ENCODE results near the gene OFD1. TPM values are rescaled to one million over a fixed set of nuclear protein-coding genes. Genes with fewer than 3 reads are reported as not detected.

OFD1 gene
- total and polyA plus RNA-seq, 2 of the 8 experiments (the other 6 are each of a cell fraction or from before 2014, with no cell fraction given): 8.0 to 23.4 TPM

DNA sequence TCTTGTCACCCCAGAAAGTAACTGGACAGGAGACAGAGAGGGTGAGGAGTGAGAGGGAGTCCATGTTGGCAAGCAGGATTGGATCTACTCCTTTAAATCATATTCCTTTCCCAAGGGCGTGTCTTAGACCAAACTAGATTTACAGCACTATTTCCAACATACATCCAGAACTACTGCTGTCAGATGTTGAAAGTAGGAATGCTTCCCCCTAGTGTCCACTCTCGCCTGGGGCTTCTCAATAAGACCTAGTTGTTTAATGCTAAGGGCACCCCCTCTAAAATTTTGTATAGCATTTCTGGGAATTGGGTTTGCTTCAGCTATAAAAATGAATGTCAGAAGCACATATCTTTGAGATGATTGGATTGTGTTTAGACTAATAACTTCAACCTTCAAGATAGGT, 13.3 kb downstream of the OFD1 start:
- H4K5ac ChIP-seq (ENCODE audit: insufficient read length, low read depth, low read length): no peak overlapping the region
- no peak overlapping the region for H3K18ac ChIP-seq (ENCODE audit: extremely low read depth, low read length)
- DNase-seq (ENCODE audit: low read depth in 1 of 2, low spot score in 2 of 2) (no peak), FAIRE-seq (peak; percentile 77)
- peaks cover 0 to 2% of the 10 kb centered on the region in 2 experiments for H4K20me1 ChIP-seq (replicated peaks in 1 of 2; ENCODE audit: control insufficient read depth in 1 of 2, insufficient read depth in 2 of 2, low read length in 2 of 2)
- no peak overlapping the region for H2AFZ ChIP-seq (ENCODE audit: low read length)
- H2BK20ac ChIP-seq (ENCODE audit: low read length): no peak overlapping the region
- POLR2A ChIA-PET (ENCODE audit: partially characterized antibody): interaction anchor here (0.6 to 4.8 kb wide), 2 partner anchors 13 to 29 kb away, joined by 4 to 20 read pairs; partner anchors contain the start of genes OFD1 and TRAPPC2
- no peak overlapping the region for H2BK120ac ChIP-seq (replicated peaks; ENCODE audit: low read depth, low read length)
- no peak overlapping the region for H3K4ac ChIP-seq (replicated peaks; ENCODE audit: insufficient read length, low read depth, low read length)
- H3K27ac ChIP-seq (ENCODE audit: low read depth, low read length): no peak overlapping the region
- no peaks in the 10 kb centered on the region for H3K23me2 ChIP-seq (ENCODE audit: low read depth, low read length)
- WGBS, 2 experiments (ENCODE audit: extremely low coverage in 1 of 2, insufficient coverage in 1 of 2, insufficient read length in 1 of 2, insufficient replicate concordance in 2 of 2, low coverage in 1 of 2, low lambda C conversion rate in 2 of 2, missing lambda C conversion rate in 1 of 2): 71% methylated on average over 2 of the region's 2 CpGs; no CpG with 5 or more reads in 1 of the 2 experiments
- H3K14ac ChIP-seq (ENCODE audit: insufficient read length): no peak overlapping the region
- no peaks in the 10 kb centered on the region for H3K4me1 ChIP-seq (replicated peaks in 1 of 4; ENCODE audit: control insufficient read depth in 3 of 4, insufficient read depth in 4 of 4, low read length in 3 of 4)
- peaks cover 2 to 52% (median 8%) of the 10 kb centered on the region in 4 experiments for H3K36me3 ChIP-seq (ENCODE audit: control insufficient read depth in 2 of 4, insufficient read depth in 4 of 4, low read length in 3 of 4)
- no peak overlapping the region for H4K91ac ChIP-seq (replicated peaks; ENCODE audit: insufficient read length, low read length)
- no peak overlapping the region for H2BK5ac ChIP-seq (ENCODE audit: low read depth, low read length)
- no peak overlapping the region for H3K4me3 ChIP-seq (ENCODE audit: extremely low read depth in 1 of 4, insufficient read depth in 2 of 4, low read depth in 3 of 4, low read length in 4 of 4)
- H2AK5ac ChIP-seq (ENCODE audit: low read depth, low read length): no peak overlapping the region
- H3K56ac ChIP-seq (replicated peaks; ENCODE audit: insufficient read length, low read depth, low read length): no peak overlapping the region
- H4K8ac ChIP-seq (ENCODE audit: extremely low read depth, insufficient read depth, low read length): no peak overlapping the region
- H3K9ac ChIP-seq (replicated peaks in 1 of 4; ENCODE audit: extremely low read depth in 1 of 4, low read depth in 3 of 4, low read length in 3 of 4): no peak overlapping the region
- H3K27me3 ChIP-seq (replicated peaks in 1 of 4; ENCODE audit: control insufficient read depth in 3 of 4, extremely low read depth in 1 of 4, insufficient read depth in 3 of 4, low read length in 3 of 4): no peaks in the 10 kb centered on the region
- H2BK15ac ChIP-seq (ENCODE audit: low read length): no peak overlapping the region
- CTCF ChIA-PET (ENCODE audit: partially characterized antibody): interaction anchor here (0.6 to 5.1 kb wide), 6 partner anchors 8 to 241 kb away, joined by 3 to 17 read pairs (median 4); no protein-coding TSS in a partner anchor
- no peak overlapping the region for H2BK12ac ChIP-seq (ENCODE audit: low read depth, low read length)
- no peak overlapping the region for H3K4me2 ChIP-seq (ENCODE audit: insufficient read depth in 1 of 2, low read depth in 2 of 2, low read length in 2 of 2)
- H3K79me1 ChIP-seq (ENCODE audit: low read depth, low read length): no peaks in the 10 kb centered on the region
- H3K23ac ChIP-seq (ENCODE audit: insufficient read length): no peak overlapping the region
- no peaks in the 10 kb centered on the region for H3K9me3 ChIP-seq (ENCODE audit: insufficient read depth in 2 of 2, low read depth in 1 of 2, low read length in 1 of 2)
- no peaks in the 10 kb centered on the region for H3K79me2 ChIP-seq (ENCODE audit: control insufficient read depth in 1 of 2, insufficient read depth in 2 of 2, low read length in 2 of 2)
- TF ChIP-seq EP300 (IDR thresholded peaks at IDR 0.05; ENCODE audit: borderline replicate concordance in 1 of 2, low read depth in 2 of 2, low read length in 2 of 2) (no peak), CTBP2 (IDR thresholded peaks at IDR 0.05; ENCODE audit: borderline replicate concordance, insufficient read depth, insufficient read length, low read length) (no peak), POLR2AphosphoS5 (IDR thresholded peaks at IDR 0.05; ENCODE audit: low read depth, low read length) (no peak), EZH2 (IDR thresholded peaks at IDR 0.05; ENCODE audit: low read depth, low read length, severe bottlenecking) (no peak), YY1 (IDR thresholded peaks at IDR 0.05; ENCODE audit: low read depth, low read length) (no peak), SP1 (IDR thresholded peaks at IDR 0.05; ENCODE audit: low read depth, low read length) (no peak)
- TF ChIP-seq, protein P1, sequence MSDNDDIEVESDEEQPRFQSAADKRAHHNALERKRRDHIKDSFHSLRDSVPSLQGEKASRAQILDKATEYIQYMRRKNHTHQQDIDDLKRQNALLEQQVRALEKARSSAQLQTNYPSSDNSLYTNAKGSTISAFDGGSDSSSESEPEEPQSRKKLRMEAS (IDR thresholded peaks at IDR 0.05): no peak
- TF ChIP-seq, protein P2, sequence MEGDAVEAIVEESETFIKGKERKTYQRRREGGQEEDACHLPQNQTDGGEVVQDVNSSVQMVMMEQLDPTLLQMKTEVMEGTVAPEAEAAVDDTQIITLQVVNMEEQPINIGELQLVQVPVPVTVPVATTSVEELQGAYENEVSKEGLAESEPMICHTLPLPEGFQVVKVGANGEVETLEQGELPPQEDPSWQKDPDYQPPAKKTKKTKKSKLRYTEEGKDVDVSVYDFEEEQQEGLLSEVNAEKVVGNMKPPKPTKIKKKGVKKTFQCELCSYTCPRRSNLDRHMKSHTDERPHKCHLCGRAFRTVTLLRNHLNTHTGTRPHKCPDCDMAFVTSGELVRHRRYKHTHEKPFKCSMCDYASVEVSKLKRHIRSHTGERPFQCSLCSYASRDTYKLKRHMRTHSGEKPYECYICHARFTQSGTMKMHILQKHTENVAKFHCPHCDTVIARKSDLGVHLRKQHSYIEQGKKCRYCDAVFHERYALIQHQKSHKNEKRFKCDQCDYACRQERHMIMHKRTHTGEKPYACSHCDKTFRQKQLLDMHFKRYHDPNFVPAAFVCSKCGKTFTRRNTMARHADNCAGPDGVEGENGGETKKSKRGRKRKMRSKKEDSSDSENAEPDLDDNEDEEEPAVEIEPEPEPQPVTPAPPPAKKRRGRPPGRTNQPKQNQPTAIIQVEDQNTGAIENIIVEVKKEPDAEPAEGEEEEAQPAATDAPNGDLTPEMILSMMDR (IDR thresholded peaks at IDR 0.05; ENCODE audit: control extremely low read depth in 1 of 3, insufficient read depth in 1 of 3, low read depth in 1 of 3, low read length in 3 of 3): peak in 2 of 3 experiments; percentile 38 to 44; a peak in 3 of 4 replicates

Data from H1 (cell line).